ENCODE measurements around the gene ZNF805. TPM values are rescaled to one million over a fixed set of nuclear protein-coding genes. Genes with fewer than 3 reads are reported as not detected.

ZNF805 gene
- total RNA-seq, 1 experiment from 2014 or later: 18.2 TPM

DNA sequence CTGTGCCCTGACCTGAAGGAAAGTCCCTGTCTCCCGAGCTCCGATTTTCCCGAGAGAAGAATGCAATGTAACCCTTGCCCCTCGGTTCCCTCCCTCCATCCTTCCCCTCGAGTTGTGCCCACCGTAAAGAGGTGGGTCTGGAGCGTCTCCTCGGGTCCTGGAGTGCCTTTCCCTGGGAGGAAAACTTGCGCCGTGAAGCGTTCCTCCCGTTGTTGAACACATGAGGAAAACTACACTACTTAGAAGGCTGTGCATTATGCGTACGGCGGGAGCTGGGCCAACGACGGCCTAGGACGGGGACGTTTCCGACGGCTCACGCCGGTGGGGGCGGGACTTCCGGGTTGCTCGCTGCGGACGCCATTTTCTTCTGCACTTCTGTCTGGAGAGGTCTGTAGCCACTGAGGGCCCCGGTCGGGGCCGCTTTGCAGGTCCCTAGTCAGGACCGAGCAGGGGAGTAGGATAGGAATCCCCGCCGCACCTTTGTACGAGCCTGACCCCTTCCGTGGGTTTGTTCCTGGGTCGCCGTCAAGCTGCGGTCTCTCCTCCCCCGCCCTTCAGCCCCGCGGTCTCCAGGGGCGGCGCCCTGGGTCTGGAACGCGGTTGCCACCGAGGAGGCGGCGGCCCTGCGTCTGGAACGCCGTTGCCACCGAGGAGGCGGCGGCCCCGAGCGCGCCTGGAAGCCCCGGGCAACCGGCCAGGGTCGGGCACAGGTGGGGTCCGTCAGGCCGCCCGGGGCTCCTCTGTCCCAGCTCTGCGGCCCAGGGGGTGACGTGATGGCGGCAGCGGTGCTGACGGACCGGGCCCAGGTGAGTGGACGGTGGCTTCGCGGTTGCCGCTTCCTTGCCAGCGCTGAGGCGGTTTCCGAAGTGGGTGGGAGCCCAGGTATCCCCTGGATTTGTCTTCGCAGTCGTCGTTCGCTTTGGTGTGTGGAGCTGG lies 49.0 kb upstream of the ZNF805 start, which contains the start of gene ZNF264 (continued):
- TF ChIP-seq, protein P1, sequence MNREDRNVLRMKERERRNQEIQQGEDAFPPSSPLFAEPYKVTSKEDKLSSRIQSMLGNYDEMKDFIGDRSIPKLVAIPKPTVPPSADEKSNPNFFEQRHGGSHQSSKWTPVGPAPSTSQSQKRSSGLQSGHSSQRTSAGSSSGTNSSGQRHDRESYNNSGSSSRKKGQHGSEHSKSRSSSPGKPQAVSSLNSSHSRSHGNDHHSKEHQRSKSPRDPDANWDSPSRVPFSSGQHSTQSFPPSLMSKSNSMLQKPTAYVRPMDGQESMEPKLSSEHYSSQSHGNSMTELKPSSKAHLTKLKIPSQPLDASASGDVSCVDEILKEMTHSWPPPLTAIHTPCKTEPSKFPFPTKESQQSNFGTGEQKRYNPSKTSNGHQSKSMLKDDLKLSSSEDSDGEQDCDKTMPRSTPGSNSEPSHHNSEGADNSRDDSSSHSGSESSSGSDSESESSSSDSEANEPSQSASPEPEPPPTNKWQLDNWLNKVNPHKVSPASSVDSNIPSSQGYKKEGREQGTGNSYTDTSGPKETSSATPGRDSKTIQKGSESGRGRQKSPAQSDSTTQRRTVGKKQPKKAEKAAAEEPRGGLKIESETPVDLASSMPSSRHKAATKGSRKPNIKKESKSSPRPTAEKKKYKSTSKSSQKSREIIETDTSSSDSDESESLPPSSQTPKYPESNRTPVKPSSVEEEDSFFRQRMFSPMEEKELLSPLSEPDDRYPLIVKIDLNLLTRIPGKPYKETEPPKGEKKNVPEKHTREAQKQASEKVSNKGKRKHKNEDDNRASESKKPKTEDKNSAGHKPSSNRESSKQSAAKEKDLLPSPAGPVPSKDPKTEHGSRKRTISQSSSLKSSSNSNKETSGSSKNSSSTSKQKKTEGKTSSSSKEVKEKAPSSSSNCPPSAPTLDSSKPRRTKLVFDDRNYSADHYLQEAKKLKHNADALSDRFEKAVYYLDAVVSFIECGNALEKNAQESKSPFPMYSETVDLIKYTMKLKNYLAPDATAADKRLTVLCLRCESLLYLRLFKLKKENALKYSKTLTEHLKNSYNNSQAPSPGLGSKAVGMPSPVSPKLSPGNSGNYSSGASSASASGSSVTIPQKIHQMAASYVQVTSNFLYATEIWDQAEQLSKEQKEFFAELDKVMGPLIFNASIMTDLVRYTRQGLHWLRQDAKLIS (CRISPR knock-in tag; IDR thresholded peaks at IDR 0.05; ENCODE audit: borderline replicate concordance): no peak
- no peak for TF ChIP-seq NFE2L1 (CRISPR knock-in tag; IDR thresholded peaks at IDR 0.05)
- TF ChIP-seq ZNF138 (CRISPR knock-in tag; conservative IDR thresholded peaks at IDR 0.05): no peak
- TF ChIP-seq, protein P2, sequence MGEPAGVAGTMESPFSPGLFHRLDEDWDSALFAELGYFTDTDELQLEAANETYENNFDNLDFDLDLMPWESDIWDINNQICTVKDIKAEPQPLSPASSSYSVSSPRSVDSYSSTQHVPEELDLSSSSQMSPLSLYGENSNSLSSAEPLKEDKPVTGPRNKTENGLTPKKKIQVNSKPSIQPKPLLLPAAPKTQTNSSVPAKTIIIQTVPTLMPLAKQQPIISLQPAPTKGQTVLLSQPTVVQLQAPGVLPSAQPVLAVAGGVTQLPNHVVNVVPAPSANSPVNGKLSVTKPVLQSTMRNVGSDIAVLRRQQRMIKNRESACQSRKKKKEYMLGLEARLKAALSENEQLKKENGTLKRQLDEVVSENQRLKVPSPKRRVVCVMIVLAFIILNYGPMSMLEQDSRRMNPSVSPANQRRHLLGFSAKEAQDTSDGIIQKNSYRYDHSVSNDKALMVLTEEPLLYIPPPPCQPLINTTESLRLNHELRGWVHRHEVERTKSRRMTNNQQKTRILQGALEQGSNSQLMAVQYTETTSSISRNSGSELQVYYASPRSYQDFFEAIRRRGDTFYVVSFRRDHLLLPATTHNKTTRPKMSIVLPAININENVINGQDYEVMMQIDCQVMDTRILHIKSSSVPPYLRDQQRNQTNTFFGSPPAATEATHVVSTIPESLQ (CRISPR knock-in tag; IDR thresholded peaks at IDR 0.05): no peak
- peak; percentile 60; the same call in 1 of the 2 replicates for TF ChIP-seq ZNF317 (CRISPR knock-in tag; IDR thresholded peaks at IDR 0.05; ENCODE audit: borderline replicate concordance, low read depth)
- no peak for TF ChIP-seq FOXJ3 (CRISPR knock-in tag; IDR thresholded peaks at IDR 0.05; ENCODE audit: borderline replicate concordance)
- TF ChIP-seq SMAD3 (CRISPR knock-in tag; IDR thresholded peaks at IDR 0.05; ENCODE audit: borderline replicate concordance): 0 out of 2 replicates have a peak, but pooled peaks have one; percentile 41
- no peak for TF ChIP-seq TEAD4 (CRISPR knock-in tag; IDR thresholded peaks at IDR 0.05)
- no peak for TF ChIP-seq FOXP1 (CRISPR knock-in tag; IDR thresholded peaks at IDR 0.05; ENCODE audit: borderline replicate concordance)
- peak; percentile 60; the same call in 1 of the 2 replicates for TF ChIP-seq CBFB (CRISPR knock-in tag; IDR thresholded peaks at IDR 0.05; ENCODE audit: low read depth)
- no peak for TF ChIP-seq ZNF232 (CRISPR knock-in tag; IDR thresholded peaks at IDR 0.05)
- TF ChIP-seq ZNF396 (CRISPR knock-in tag; IDR thresholded peaks at IDR 0.05; ENCODE audit: borderline replicate concordance): no peak
- 0 out of 2 replicates have a peak, but pooled peaks have one; percentile 83 for TF ChIP-seq ATF1 (CRISPR knock-in tag; IDR thresholded peaks at IDR 0.05)
- no peak for TF ChIP-seq GTF2I (CRISPR knock-in tag; conservative IDR thresholded peaks at IDR 0.05)
- TF ChIP-seq, protein P3, sequence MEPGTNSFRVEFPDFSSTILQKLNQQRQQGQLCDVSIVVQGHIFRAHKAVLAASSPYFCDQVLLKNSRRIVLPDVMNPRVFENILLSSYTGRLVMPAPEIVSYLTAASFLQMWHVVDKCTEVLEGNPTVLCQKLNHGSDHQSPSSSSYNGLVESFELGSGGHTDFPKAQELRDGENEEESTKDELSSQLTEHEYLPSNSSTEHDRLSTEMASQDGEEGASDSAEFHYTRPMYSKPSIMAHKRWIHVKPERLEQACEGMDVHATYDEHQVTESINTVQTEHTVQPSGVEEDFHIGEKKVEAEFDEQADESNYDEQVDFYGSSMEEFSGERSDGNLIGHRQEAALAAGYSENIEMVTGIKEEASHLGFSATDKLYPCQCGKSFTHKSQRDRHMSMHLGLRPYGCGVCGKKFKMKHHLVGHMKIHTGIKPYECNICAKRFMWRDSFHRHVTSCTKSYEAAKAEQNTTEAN (CRISPR knock-in tag; IDR thresholded peaks at IDR 0.05): no peak
- TF ChIP-seq, protein P4, sequence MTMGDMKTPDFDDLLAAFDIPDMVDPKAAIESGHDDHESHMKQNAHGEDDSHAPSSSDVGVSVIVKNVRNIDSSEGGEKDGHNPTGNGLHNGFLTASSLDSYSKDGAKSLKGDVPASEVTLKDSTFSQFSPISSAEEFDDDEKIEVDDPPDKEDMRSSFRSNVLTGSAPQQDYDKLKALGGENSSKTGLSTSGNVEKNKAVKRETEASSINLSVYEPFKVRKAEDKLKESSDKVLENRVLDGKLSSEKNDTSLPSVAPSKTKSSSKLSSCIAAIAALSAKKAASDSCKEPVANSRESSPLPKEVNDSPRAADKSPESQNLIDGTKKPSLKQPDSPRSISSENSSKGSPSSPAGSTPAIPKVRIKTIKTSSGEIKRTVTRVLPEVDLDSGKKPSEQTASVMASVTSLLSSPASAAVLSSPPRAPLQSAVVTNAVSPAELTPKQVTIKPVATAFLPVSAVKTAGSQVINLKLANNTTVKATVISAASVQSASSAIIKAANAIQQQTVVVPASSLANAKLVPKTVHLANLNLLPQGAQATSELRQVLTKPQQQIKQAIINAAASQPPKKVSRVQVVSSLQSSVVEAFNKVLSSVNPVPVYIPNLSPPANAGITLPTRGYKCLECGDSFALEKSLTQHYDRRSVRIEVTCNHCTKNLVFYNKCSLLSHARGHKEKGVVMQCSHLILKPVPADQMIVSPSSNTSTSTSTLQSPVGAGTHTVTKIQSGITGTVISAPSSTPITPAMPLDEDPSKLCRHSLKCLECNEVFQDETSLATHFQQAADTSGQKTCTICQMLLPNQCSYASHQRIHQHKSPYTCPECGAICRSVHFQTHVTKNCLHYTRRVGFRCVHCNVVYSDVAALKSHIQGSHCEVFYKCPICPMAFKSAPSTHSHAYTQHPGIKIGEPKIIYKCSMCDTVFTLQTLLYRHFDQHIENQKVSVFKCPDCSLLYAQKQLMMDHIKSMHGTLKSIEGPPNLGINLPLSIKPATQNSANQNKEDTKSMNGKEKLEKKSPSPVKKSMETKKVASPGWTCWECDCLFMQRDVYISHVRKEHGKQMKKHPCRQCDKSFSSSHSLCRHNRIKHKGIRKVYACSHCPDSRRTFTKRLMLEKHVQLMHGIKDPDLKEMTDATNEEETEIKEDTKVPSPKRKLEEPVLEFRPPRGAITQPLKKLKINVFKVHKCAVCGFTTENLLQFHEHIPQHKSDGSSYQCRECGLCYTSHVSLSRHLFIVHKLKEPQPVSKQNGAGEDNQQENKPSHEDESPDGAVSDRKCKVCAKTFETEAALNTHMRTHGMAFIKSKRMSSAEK (CRISPR knock-in tag; IDR thresholded peaks at IDR 0.05; ENCODE audit: borderline replicate concordance): no peak
- TF ChIP-seq, protein P5, sequence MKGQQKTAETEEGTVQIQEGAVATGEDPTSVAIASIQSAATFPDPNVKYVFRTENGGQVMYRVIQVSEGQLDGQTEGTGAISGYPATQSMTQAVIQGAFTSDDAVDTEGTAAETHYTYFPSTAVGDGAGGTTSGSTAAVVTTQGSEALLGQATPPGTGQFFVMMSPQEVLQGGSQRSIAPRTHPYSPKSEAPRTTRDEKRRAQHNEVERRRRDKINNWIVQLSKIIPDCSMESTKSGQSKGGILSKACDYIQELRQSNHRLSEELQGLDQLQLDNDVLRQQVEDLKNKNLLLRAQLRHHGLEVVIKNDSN (CRISPR knock-in tag; IDR thresholded peaks at IDR 0.05): no peak
- no peak for TF ChIP-seq EMX1 (CRISPR knock-in tag; IDR thresholded peaks at IDR 0.05)
- TF ChIP-seq, protein P6, sequence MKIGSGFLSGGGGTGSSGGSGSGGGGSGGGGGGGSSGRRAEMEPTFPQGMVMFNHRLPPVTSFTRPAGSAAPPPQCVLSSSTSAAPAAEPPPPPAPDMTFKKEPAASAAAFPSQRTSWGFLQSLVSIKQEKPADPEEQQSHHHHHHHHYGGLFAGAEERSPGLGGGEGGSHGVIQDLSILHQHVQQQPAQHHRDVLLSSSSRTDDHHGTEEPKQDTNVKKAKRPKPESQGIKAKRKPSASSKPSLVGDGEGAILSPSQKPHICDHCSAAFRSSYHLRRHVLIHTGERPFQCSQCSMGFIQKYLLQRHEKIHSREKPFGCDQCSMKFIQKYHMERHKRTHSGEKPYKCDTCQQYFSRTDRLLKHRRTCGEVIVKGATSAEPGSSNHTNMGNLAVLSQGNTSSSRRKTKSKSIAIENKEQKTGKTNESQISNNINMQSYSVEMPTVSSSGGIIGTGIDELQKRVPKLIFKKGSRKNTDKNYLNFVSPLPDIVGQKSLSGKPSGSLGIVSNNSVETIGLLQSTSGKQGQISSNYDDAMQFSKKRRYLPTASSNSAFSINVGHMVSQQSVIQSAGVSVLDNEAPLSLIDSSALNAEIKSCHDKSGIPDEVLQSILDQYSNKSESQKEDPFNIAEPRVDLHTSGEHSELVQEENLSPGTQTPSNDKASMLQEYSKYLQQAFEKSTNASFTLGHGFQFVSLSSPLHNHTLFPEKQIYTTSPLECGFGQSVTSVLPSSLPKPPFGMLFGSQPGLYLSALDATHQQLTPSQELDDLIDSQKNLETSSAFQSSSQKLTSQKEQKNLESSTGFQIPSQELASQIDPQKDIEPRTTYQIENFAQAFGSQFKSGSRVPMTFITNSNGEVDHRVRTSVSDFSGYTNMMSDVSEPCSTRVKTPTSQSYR (CRISPR knock-in tag; IDR thresholded peaks at IDR 0.05): no peak
